T-helper 2 cell treated with Interferon-gamma antibody and Interleukin-4, amounts not matched to agents 5 μg/mL and 100 μg/mL, for 36 hours (primary cell): ENCODE data around the gene SH3BP1.
"Not testable (repeated sequence)": the region's sequence is repeated elsewhere in the genome, so short reads cannot be mapped to it uniquely, and the experiment has no call there.

Experiments
- DNase-seq: peaks from one replicate; pipeline ENCODE4 v3.0.0; 2021; ENCODE audit warnings: low spot score
- H3K27ac Mint-ChIP-seq: one replicate; pipeline ENCODE4 v1.8.0; 2021; ENCODE audit warnings: mild to moderate bottlenecking, mixed read lengths
- H3K27me3 Mint-ChIP-seq: one replicate; pipeline ENCODE4 v1.8.0; 2021; ENCODE audit warnings: low read depth, mixed read lengths
- H3K36me3 Mint-ChIP-seq: one replicate; pipeline ENCODE4 v1.8.0; 2021; ENCODE audit warnings: low read depth, mixed read lengths
- H3K4me1 Mint-ChIP-seq: one replicate; pipeline ENCODE4 v1.8.0; 2021; ENCODE audit warnings: low read depth, mixed read lengths
- H3K4me3 Mint-ChIP-seq: one replicate; pipeline ENCODE4 v1.8.0; 2022; ENCODE audit warnings: mild to moderate bottlenecking, moderate library complexity, mixed read lengths
- H3K9me3 Mint-ChIP-seq: one replicate; pipeline ENCODE4 v1.8.0; 2021; ENCODE audit warnings: mixed read lengths

SH3BP1 gene, protein sequence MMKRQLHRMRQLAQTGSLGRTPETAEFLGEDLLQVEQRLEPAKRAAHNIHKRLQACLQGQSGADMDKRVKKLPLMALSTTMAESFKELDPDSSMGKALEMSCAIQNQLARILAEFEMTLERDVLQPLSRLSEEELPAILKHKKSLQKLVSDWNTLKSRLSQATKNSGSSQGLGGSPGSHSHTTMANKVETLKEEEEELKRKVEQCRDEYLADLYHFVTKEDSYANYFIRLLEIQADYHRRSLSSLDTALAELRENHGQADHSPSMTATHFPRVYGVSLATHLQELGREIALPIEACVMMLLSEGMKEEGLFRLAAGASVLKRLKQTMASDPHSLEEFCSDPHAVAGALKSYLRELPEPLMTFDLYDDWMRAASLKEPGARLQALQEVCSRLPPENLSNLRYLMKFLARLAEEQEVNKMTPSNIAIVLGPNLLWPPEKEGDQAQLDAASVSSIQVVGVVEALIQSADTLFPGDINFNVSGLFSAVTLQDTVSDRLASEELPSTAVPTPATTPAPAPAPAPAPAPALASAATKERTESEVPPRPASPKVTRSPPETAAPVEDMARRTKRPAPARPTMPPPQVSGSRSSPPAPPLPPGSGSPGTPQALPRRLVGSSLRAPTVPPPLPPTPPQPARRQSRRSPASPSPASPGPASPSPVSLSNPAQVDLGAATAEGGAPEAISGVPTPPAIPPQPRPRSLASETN

DNA sequence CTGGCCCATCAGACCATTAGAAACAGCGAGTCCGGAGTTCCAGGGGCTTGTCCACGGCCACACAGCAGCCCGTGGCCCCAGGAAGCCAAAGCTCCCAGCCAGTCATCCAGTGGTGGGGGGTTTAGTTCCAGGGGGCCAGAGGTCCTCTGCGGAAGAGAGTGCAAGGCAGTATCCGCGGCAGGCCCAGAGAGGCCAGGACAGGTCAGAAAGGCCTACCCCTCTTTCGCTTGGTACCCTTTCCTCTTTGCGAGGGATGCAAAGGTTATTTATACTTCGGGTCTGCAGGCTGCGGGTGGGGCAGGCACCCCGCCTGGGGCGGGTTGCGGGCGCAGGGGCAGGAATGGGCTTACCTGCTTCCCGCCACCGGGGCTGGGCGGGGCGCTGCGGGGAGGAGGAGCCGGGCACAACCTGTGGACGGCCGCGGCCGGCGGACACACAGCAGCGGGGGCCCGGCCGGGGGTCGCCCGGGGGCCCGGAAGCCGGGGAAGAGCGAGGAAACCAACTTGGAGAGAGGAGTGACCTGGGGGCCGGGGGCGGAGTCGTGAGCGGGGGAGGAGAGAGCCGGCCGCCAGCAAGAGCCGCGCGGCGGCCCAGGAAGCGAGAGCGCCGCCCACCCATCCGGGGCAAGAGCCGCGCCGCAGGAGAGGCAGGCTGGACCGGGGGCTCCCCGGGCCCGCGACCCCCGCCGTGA lies at the start of gene SH3BP1:
SH3BP1 (plus strand) TSS at position 600 of the 691 bp plus-strand sequence. CDS start 119 bp downstream, outside the sequence.
- Mint-ChIP-seq H3K4me1 (peaks cover 58% of the 10 kb centered on the region), H3K4me3 (peak within 1 kb of the TSS; percentile 97), H3K27me3 (no peaks in the 10 kb centered on the region), H3K27ac (peak within 1 kb of the TSS; percentile 97), H3K9me3 (no peaks in the 10 kb centered on the region), H3K36me3 (peaks cover 28% of the 10 kb centered on the region)
- DNase-seq: peak; percentile 67

- not testable (repeated sequence) for DNase-seq, H3K9me3 Mint-ChIP-seq, H3K4me1 Mint-ChIP-seq, H3K36me3 Mint-ChIP-seq, H3K27ac Mint-ChIP-seq, H3K27me3 Mint-ChIP-seq, H3K4me3 Mint-ChIP-seq
These were observed 48.4 kb upstream of the SH3BP1 start for GRCh38 chr22:37591081-37591480.

GRCh38 chr22:37591823-37592404 lies 47.6 kb upstream of the SH3BP1 start:
- Mint-ChIP-seq H3K27me3 (peaks cover 5% of the 10 kb centered on the region), H3K4me1 (peaks cover 10% of the 10 kb centered on the region), H3K9me3 (no peaks in the 10 kb centered on the region), H3K36me3 (no peaks in the 10 kb centered on the region), H3K27ac (no peak overlapping the region), H3K4me3 (peak overlapping the region; percentile 69)
- no peak for DNase-seq

DNA sequence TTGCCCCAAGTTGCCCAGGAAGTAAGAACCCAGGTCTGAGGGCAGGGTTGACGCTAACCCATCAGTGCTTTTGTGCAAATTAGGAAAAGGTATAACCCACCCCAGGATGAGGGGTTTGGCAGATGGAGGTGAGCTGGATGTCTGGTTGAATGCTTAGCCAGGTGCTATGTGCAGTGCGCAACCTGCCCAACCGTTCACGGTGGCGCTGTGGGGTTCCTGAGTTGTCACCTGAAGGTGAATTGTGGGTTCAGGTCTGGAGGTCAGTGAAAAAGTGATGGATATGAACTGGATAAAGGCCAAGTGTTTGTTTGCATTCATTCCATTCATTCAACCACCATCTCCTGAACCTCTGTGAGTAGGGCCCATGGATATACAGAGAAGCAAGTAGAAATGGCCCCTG lies 45.2 kb upstream of the SH3BP1 start:
- Mint-ChIP-seq H3K4me1 (peaks cover 10% of the 10 kb centered on the region), H3K27ac (no peak overlapping the region), H3K27me3 (peaks cover 2% of the 10 kb centered on the region), H3K36me3 (no peaks in the 10 kb centered on the region), H3K4me3 (no peak overlapping the region), H3K9me3 (no peaks in the 10 kb centered on the region)
- no peak for DNase-seq

DNA sequence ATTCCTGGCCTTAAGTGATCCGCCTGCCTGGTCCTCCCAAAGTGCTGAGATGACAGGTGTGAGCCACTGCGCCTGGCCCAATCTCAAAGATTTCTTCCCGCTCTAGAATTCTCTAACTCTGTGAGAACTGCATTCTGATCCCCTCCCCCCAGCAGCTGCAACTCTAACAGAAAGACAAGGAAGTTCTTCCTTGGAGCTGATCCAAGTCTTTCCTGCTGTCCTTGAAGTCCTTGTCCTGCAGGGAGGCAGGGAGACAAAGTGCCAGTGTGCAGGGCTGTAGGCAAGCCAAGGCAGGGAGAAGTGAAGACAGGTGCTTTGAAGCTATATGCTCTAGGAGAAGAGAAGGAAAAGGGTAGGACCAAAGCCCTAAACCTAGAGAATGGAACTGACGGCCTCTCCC lies 40.3 kb upstream of the SH3BP1 start:
- H3K27me3 Mint-ChIP-seq: peaks cover 7% of the 10 kb centered on the region
- DNase-seq: no peak
- H3K4me1 Mint-ChIP-seq: peaks cover 3% of the 10 kb centered on the region
- no peak overlapping the region for H3K27ac Mint-ChIP-seq
- no peaks in the 10 kb centered on the region for H3K9me3 Mint-ChIP-seq
- H3K4me3 Mint-ChIP-seq: no peak overlapping the region
- no peaks in the 10 kb centered on the region for H3K36me3 Mint-ChIP-seq

DNA sequence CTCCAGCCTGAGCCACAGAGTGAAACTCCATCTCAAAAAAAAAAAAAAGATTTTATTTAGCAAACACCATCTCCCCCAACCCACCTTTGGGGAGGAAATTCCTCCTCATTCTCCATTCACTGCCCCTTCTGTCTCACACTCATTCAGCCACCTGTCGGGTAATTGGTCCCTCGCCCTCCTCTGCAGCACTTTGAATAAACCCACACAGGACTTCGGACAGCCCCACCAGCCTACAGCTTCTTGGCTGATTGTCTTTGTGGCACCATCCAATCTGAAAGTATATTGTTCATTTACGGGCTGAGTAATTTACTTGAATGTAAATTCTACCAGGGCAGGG lies 38.3 kb upstream of the SH3BP1 start:
- H3K4me1 Mint-ChIP-seq: peaks cover 17% of the 10 kb centered on the region
- no peak overlapping the region for H3K4me3 Mint-ChIP-seq
- DNase-seq: no peak
- H3K27ac Mint-ChIP-seq: no peak overlapping the region
- H3K9me3 Mint-ChIP-seq: no peaks in the 10 kb centered on the region
- peaks cover 7% of the 10 kb centered on the region for H3K27me3 Mint-ChIP-seq
- no peaks in the 10 kb centered on the region for H3K36me3 Mint-ChIP-seq

DNA sequence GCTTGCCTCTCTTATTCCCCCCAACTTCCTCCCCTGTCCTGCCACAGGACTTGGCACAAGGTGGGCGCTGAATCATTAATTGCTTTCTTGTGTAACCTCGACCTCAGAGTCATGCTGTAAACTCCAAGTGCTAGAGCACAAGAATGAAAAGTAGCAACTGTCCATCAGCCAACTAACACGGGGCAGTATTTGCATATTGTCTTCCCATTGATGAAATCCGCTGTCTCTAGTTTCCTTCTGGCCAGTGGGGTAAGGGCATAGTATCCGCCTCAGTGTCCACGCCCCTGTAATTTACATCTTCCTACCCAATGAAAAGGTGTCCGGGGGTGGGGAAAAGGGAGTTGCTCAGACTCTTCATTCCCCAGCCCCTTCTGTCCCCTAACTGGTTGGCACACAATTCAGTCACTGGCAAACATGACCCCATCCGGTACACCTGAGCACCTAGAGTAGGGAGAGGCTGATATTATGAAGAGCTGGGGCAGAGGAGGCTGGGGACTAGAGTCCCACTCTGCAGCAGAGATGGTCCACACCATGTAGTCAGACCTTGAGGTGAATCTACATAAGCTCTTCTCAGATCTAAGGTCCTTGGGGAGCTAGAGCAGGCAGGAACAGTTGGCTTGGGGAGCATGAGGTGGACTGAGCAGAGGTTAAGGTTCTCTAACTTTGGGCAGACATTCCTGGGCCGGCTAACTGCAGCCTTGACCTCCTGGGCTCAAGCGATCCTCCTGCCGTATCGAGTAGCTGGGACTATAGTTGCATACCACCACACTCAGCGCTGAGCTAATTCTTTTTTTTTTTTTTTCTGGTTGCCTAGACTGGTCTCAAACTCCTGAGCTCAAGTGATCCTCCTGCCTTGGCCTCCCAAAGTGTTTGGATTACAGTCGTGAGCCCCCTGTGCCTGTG lies 37.7 kb upstream of the SH3BP1 start:
- H3K27me3 Mint-ChIP-seq: peaks cover 7% of the 10 kb centered on the region
- peaks cover 17% of the 10 kb centered on the region for H3K4me1 Mint-ChIP-seq
- no peak overlapping the region for H3K4me3 Mint-ChIP-seq
- H3K27ac Mint-ChIP-seq: no peak overlapping the region
- DNase-seq: no peak
- H3K9me3 Mint-ChIP-seq: no peaks in the 10 kb centered on the region
- H3K36me3 Mint-ChIP-seq: no peaks in the 10 kb centered on the region

DNA sequence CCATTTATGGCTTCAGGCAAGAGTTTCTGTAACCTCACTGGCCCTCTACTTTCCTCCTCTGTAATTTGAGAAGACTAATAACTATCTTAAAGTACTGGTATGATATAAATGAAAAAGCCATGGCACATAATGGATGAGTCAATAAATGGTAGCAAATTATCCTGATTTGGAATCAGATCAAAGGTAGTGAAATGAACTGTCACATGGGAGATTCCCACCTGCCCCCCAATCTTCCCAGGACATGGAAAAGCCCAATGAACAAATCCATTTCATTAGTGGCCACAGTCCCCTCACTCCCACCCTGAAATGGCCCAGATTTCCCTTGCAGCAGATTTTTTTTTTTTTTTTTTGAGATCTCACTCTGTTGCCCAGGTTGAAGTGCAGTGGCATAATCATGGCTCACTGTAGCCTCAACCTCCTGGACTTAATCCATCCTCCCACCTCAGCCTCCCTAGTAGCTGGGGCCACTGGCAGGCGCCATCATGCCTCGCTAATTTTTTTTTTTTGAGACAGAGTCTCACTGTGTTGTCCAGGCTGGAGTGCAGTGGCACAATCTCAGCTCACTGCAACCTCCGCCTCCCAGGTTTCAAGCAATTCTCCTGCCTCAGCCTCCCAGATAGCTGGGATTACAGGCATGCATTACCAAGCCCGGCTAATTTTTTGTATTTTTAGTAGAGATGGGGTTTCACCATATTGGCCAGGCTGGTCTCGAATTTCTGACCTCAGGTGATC lies 36.8 kb upstream of the SH3BP1 start:
- DNase-seq, H3K9me3 Mint-ChIP-seq, H3K4me3 Mint-ChIP-seq, H3K27ac Mint-ChIP-seq, H3K27me3 Mint-ChIP-seq, H3K36me3 Mint-ChIP-seq: not testable (repeated sequence)
- H3K4me1 Mint-ChIP-seq: peaks cover 22% of the 10 kb centered on the region

DNA sequence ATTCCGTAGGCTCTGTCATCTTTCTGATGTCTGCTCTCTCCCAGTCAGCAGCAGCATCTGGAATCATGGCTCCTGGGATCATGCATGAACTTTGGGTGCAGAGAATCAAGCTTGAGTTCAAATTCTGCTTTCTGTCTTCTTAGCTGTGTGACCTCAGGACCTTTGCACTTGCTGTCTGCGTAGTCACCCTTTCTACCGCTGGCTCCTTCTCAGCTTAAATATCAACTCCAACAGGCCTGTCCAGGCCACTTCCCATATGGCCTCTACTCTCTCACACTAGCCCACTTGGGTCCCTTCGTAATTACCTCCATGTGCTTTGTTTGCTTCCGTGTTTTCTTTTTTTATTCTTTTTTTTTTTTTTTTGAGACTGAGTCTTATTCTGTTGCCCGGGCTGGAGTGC lies 35.4 kb upstream of the SH3BP1 start:
- Mint-ChIP-seq H3K36me3 (no peaks in the 10 kb centered on the region), H3K4me1 (peaks cover 28% of the 10 kb centered on the region), H3K4me3 (no peak overlapping the region), H3K27me3 (peaks cover 7% of the 10 kb centered on the region), H3K27ac (no peak overlapping the region), H3K9me3 (no peaks in the 10 kb centered on the region)
- no peak for DNase-seq

DNA sequence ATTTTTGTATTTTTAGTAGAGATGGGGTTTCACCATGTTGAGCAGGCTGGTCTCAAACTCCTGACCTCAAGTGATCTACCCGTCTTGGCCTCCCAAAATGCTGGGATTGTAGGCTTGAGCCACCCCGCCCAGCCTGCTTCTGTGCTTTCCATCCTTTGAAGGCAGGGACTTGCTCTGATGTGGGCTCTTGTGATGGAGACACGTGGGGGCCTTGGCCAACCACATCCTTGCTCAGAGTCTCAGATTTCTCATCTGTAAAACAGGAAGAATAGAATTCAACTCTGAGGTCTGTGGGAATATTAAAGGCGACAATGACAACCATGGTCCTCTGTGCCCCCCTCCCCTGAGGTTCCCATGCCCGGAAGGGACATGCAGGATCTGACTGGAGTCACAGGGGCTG lies 34.6 kb upstream of the SH3BP1 start:
- Mint-ChIP-seq H3K9me3 (no peaks in the 10 kb centered on the region), H3K4me1 (peaks cover 33% of the 10 kb centered on the region), H3K27ac (peak overlapping the region; percentile 77), H3K36me3 (no peaks in the 10 kb centered on the region), H3K4me3 (peak overlapping the region; percentile 59), H3K27me3 (peaks cover 7% of the 10 kb centered on the region)
- DNase-seq: peak; percentile 46

- peaks cover 39% of the 10 kb centered on the region for H3K4me1 Mint-ChIP-seq
- peak overlapping the region; percentile 98 for H3K27ac Mint-ChIP-seq
- no peaks in the 10 kb centered on the region for H3K9me3 Mint-ChIP-seq
- H3K4me3 Mint-ChIP-seq: peak overlapping the region; percentile 82
- no peaks in the 10 kb centered on the region for H3K36me3 Mint-ChIP-seq
- peak; percentile 87 for DNase-seq
- H3K27me3 Mint-ChIP-seq: peaks cover 7% of the 10 kb centered on the region
These were observed 32.2 kb upstream of the SH3BP1 start for GRCh38 chr22:37607010-37607934.

GRCh38 chr22:37607935-37608476 lies 31.5 kb upstream of the SH3BP1 start:
- H3K27ac Mint-ChIP-seq: peak overlapping the region; percentile 98
- H3K4me1 Mint-ChIP-seq: peaks cover 39% of the 10 kb centered on the region
- H3K36me3 Mint-ChIP-seq: no peaks in the 10 kb centered on the region
- peaks cover 2% of the 10 kb centered on the region for H3K27me3 Mint-ChIP-seq
- H3K9me3 Mint-ChIP-seq: no peaks in the 10 kb centered on the region
- peak overlapping the region; percentile 82 for H3K4me3 Mint-ChIP-seq
- no peak for DNase-seq
